Fibroblast of mammary gland (primary cell): Measurements from ENCODE around the gene PTH2.

Experiments used
- DNase-seq: peaks from one replicate; pipeline ENCODE4 v3.0.0-alpha.2; 2010; ENCODE audit warnings: low read depth
- H3K4me3 ChIP-seq: 2 replicates; pipeline ENCODE4 v1.5.1; 2011; ENCODE audit warnings: low read depth, mild to moderate bottlenecking, low read length, moderate library complexity; ENCODE audit not compliant: control insufficient read depth
- CTCF ChIP-seq: conservative IDR thresholded peaks from 2 replicates; pipeline ENCODE4 v1.5.1; 2011; ENCODE audit warnings: low read depth, low read length, inconsistent platforms; ENCODE audit not compliant: control insufficient read depth, insufficient read depth

The PTH2 gene

DNA sequence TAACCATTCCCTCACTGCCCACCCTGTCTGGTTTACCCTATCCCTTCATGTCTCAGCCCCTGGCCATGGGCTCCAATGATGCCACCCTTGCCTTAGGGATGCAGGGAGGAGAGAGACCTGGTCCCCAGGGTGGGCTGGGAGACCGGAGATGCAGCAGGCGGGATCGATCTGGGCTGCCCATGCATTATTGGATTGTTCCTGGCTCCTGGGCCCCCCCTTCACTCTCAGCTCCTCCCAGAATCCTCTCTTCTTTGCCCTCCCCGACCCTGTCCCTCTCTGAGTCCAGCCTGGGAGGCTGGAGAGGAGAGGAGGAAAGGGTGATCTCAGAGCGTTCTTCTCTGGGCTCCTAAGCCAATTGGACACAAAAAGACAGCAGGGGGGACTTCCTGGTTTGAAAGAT, 29.4 kb downstream of the PTH2 start:
- DNase-seq = no peak
- TF ChIP-seq CTCF = no peak
- H3K4me3 ChIP-seq = no peak overlapping the region

DNA sequence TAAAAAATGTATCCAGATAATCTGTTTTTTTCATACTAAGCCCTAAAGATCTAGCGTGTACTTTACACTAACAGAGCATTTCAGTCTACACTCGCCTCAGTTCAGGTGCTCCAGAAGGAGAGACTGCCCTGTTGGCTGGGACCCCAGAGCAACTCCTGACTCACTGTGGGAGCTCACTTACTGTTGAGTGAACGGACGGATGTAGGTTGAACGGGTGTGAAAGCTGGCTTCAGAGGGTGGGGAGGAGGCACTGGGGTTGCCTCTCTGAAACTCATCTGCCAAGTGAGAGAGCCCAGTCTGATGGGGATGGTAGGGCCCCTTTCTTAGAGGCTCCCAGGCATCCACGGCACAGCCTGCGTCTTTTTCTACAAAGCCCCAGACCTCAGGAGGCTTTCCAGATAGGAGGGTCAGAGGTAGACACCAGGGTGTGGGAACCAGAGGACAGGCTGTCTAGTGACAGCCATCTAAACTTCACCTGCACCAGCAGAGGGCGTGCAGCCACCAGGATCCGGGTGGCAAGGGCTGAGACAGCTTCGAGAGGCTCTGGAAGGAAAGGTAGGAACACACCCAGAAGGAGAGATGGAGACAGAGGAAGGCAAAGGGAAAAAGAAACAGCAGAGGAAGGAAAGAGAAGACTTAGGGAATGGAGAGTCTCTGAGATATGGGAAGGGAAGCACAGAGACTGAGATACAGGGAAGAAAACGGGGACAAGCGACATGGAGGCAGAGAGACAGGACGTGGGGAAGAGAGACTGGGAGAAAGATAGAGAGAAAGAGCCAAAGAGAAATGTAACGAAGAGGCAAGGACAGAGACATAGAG, 31.5 kb downstream of the PTH2 start:
- H3K4me3 ChIP-seq = no peak overlapping the region
- peak; percentile 63 for DNase-seq
- peak; percentile 82 for TF ChIP-seq CTCF

- H3K4me3 ChIP-seq = no peak overlapping the region
- TF ChIP-seq CTCF = no peak
- no peak for DNase-seq
These were observed 32.3 kb downstream of the PTH2 start for GRCh38 chr19:49390929-49391359.

DNA sequence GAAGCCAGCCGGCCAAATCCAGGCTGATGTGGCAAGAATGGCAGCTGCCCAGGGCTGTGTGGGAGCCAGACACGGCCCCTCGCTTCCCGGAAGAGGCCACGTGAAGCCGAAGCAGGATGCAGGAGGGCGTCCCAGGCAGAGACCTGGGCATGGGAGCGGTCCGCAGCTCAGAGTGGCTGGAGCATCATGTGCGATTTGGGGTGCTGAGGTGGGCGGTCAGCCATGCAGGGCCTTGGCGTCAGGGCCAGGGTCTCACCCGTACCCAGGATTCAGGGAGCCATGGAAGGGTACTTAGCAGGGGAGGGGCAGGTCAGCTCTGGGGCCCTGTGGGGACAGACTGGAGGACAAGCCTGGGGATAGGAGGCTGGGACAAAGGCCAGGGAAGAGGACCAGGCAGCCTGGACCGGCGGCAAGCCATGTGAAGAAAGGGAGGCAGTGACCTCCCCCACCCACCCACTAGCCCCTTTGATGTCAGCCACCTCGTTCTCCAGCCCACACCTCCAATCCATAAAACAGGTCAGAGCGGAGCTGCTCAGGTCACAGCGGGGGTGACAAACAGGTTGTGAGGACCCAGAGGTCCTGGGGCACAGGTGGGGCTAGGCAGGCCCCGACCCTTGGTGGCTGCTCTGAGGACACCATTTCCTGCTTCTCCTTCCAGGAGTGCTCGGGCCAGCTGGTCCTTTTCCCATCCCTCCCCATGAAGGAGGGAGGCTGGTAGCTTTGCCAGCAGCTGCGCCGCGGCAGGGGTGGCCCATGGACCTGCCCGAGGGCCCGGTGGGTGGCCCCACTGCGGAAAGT, 32.9 kb downstream of the PTH2 start:
- no peak overlapping the region for H3K4me3 ChIP-seq
- no peak for TF ChIP-seq CTCF
- DNase-seq = no peak

- no peak for DNase-seq
- no peak for TF ChIP-seq CTCF
- no peak overlapping the region for H3K4me3 ChIP-seq
These were observed 33.8 kb downstream of the PTH2 start for GRCh38 chr19:49389406-49389805.

DNA sequence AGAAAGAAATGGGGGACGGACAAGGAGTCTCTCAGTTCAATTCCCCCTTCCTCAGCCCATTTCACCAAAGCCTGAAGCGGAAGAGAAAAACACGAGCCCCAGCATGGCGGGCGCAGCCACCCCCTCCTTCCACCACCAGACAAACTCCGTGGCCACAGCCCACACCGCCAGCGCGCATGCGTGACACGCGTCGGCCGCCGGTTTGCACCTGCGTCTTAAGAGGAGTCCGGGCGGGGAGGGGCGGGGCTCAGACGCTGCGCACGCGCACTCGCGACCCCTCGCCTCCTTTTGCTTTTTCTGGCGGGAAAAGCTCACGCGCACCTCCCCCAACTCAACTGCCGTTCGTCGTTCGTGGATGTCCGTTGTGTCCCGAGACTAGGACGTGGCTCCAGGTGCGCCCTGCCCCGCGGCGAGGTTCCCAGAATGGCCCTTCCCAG, 35.3 kb downstream of the PTH2 start, which contains the start of gene KASH5:
Gene KASH5 (plus strand): TSS at position 314 of the 437 bp plus-strand sequence. CDS start 2,635 bp downstream, outside the sequence.
- peak; percentile 52 for DNase-seq
- TF ChIP-seq CTCF = no peak
- H3K4me3 ChIP-seq = no peak within 1 kb of the TSS
